B cell (primary cell): ENCODE data around the gene KIAA0232.

Experiments used
- CTCF ChIP-seq: fragments of 200-600 bp; IDR thresholded peaks from one replicate; pipeline ENCODE4 v1.8.0; 2022; ENCODE audit warnings: antibody characterized with exemption, mild to moderate bottlenecking
- EZH2 ChIP-seq: IDR thresholded peaks from 2 replicates; pipeline ENCODE4 v1.6.1; 2012; ENCODE audit warnings: borderline replicate concordance, low read depth, mild to moderate bottlenecking, moderate library complexity, low read length; ENCODE audit not compliant: insufficient read depth, poor library complexity, severe bottlenecking

- TF ChIP-seq CTCF (no peak), EZH2 (no peak)
Observed at GRCh38 chr4:6733358-6734164, 49.0 kb upstream of the KIAA0232 start.
